SK-N-SH treated with all-trans-retinoic acid at 6 μM for 48 hours (cell line): ENCODE measurements around the gene NSD1.
"Not testable (repeated sequence)": the region's sequence is repeated elsewhere in the genome, so short reads cannot be mapped to it uniquely, and the experiment has no call there.

ENCODE experiments used
- ATAC-seq: fragments of 200-7000 bp; cut with Tn5 transposase; 3 replicates; pipeline ENCODE4 v1.9.1; 2020; ENCODE audit warnings: mild to moderate bottlenecking, moderate library complexity
- ARNTL ChIP-seq: fragments of 450-650 bp; formaldehyde crosslinking; IDR thresholded peaks from 2 replicates; pipeline ENCODE4 v1.5.0; 2020; ENCODE audit warnings: low read depth, mild to moderate bottlenecking, moderate library complexity, borderline replicate concordance
- BACH2 ChIP-seq: fragments of 250-450 bp; sonication (Bioruptor Pico); IDR thresholded peaks from 2 replicates; pipeline ENCODE4 v1.9.0; 2021; ENCODE audit warnings: mild to moderate bottlenecking, borderline replicate concordance
- CREB5 ChIP-seq: fragments of 250-450 bp; sonication (Bioruptor Pico); IDR thresholded peaks from 2 replicates; pipeline ENCODE4 v1.5.1; 2020; ENCODE audit warnings: low read depth, mild to moderate bottlenecking, moderate library complexity
- CSDC2 ChIP-seq: fragments of 250-450 bp; sonication (Bioruptor Pico); IDR thresholded peaks from 2 replicates; pipeline ENCODE4 v1.5.0; 2020; ENCODE audit warnings: mild to moderate bottlenecking, moderate library complexity
- CSRNP3 ChIP-seq: fragments of 250-450 bp; sonication (Bioruptor Pico); IDR thresholded peaks from 2 replicates; pipeline ENCODE4 v1.5.1; 2021; ENCODE audit warnings: mild to moderate bottlenecking, moderate library complexity
- ESRRG ChIP-seq: fragments of 250-450 bp; sonication (Bioruptor Pico); IDR thresholded peaks from 2 replicates; pipeline ENCODE4 v1.6.1; 2021; ENCODE audit warnings: mild to moderate bottlenecking
- GLIS3 ChIP-seq: fragments of 250-450 bp; sonication (Bioruptor Pico); IDR thresholded peaks from 2 replicates; pipeline ENCODE4 v1.5.0; 2020; ENCODE audit warnings: mild to moderate bottlenecking, moderate library complexity
- ISL1 ChIP-seq: fragments of 250-450 bp; sonication (Bioruptor Pico); IDR thresholded peaks from 2 replicates; pipeline ENCODE4 v2.1.2; 2022; ENCODE audit warnings: mild to moderate bottlenecking, moderate library complexity
- OSR1 ChIP-seq: fragments of 250-450 bp; sonication (Bioruptor Pico); IDR thresholded peaks from 2 replicates; pipeline ENCODE4 v1.8.0; 2022; ENCODE audit warnings: moderate library complexity, mild to moderate bottlenecking, inconsistent platforms
- POU6F1 ChIP-seq: fragments of 250-450 bp; sonication (Bioruptor Pico); IDR thresholded peaks from 2 replicates; pipeline ENCODE4 v1.8.0; 2021; ENCODE audit warnings: low read depth, mild to moderate bottlenecking, moderate library complexity, borderline replicate concordance
- PPARA ChIP-seq: fragments of 250-450 bp; sonication (Bioruptor Pico); IDR thresholded peaks from 2 replicates; pipeline ENCODE4 v1.5.0; 2020; ENCODE audit warnings: mild to moderate bottlenecking, borderline replicate concordance
- RARB ChIP-seq: fragments of 250-450 bp; sonication (Bioruptor Pico); IDR thresholded peaks from 2 replicates; pipeline ENCODE4 v1.8.0; 2021; ENCODE audit warnings: mild to moderate bottlenecking, moderate library complexity
- SNAI2 ChIP-seq: fragments of 250-450 bp; sonication (Bioruptor Pico); IDR thresholded peaks from 2 replicates; pipeline ENCODE4 v1.5.0; 2020; ENCODE audit warnings: mild to moderate bottlenecking, moderate library complexity
- TCF4 ChIP-seq: fragments of 250-450 bp; sonication (Bioruptor Pico); IDR thresholded peaks from 2 replicates; pipeline ENCODE4 v1.8.0; 2021; ENCODE audit warnings: mild to moderate bottlenecking, moderate library complexity, borderline replicate concordance
- TOX ChIP-seq: fragments of 250-450 bp; sonication (Bioruptor Pico); IDR thresholded peaks from 2 replicates; pipeline ENCODE4 v1.8.0; 2021; ENCODE audit warnings: mild to moderate bottlenecking, moderate library complexity, borderline replicate concordance
- TSHZ2 ChIP-seq: fragments of 250-450 bp; sonication (Bioruptor Pico); IDR thresholded peaks from 2 replicates; pipeline ENCODE4 v1.5.0; 2020; ENCODE audit warnings: mild to moderate bottlenecking, moderate library complexity
- ZFP3 ChIP-seq: fragments of 250-450 bp; sonication (Bioruptor Pico); IDR thresholded peaks from 2 replicates; pipeline ENCODE4 v1.5.0; 2020; ENCODE audit warnings: mild to moderate bottlenecking, moderate library complexity
- ZFP30 ChIP-seq: fragments of 450-650 bp; formaldehyde crosslinking; IDR thresholded peaks from 2 replicates; pipeline ENCODE4 v1.5.0; 2022; ENCODE audit warnings: mild to moderate bottlenecking, moderate library complexity
- ZNF565 ChIP-seq: fragments of 450-650 bp; formaldehyde crosslinking; conservative IDR thresholded peaks from 2 replicates; pipeline ENCODE4 v1.5.0; 2020; ENCODE audit warnings: low read depth, mild to moderate bottlenecking, moderate library complexity
- ZNF70 ChIP-seq: fragments of 450-650 bp; formaldehyde crosslinking; IDR thresholded peaks from 2 replicates; pipeline ENCODE4 v1.5.0; 2020; ENCODE audit warnings: mild to moderate bottlenecking, moderate library complexity
- ZNF8 ChIP-seq: fragments of 450-650 bp; formaldehyde crosslinking; IDR thresholded peaks from 2 replicates; pipeline ENCODE4 v1.5.0; 2020; ENCODE audit warnings: mild to moderate bottlenecking, moderate library complexity

NSD1 gene

GRCh38 chr5:177339107-177339638 is 205.6 kb downstream of the NSD1 start:
- no peak for TF ChIP-seq BACH2 (CRISPR knock-in tag)
- TF ChIP-seq GLIS3: no peak
- TF ChIP-seq TSHZ2 (CRISPR knock-in tag): no peak
- TF ChIP-seq SNAI2: no peak
- no peak for TF ChIP-seq TCF4 (CRISPR knock-in tag)
- TF ChIP-seq RARB (CRISPR knock-in tag): no peak
- TF ChIP-seq ZNF8: no peak
- no peak for TF ChIP-seq OSR1 (CRISPR knock-in tag)
- no peak for TF ChIP-seq POU6F1 (CRISPR knock-in tag)
- TF ChIP-seq CREB5: no peak
- no peak for TF ChIP-seq ARNTL (CRISPR knock-in tag)
- no peak for TF ChIP-seq ESRRG (CRISPR knock-in tag)
- no peak for ATAC-seq

- ATAC-seq: not testable (repeated sequence)
Observed at GRCh38 chr5:177343000-177343399, 209.4 kb downstream of the NSD1 start.

GRCh38 chr5:177343777-177344176 is 210.2 kb downstream of the NSD1 start:
- TF ChIP-seq ISL1 (CRISPR knock-in tag): no peak
- no peak for TF ChIP-seq CSDC2 (CRISPR knock-in tag)
- TF ChIP-seq SNAI2: no peak
- no peak for TF ChIP-seq RARB (CRISPR knock-in tag)
- no peak for ATAC-seq

GRCh38 chr5:177344891-177345290 is 211.3 kb downstream of the NSD1 start:
- TF ChIP-seq TCF4 (CRISPR knock-in tag): no peak
- no peak for TF ChIP-seq ZNF565 (CRISPR knock-in tag)
- no peak for TF ChIP-seq CSRNP3 (CRISPR knock-in tag)
- no peak for TF ChIP-seq CSDC2 (CRISPR knock-in tag)
- TF ChIP-seq ZNF8: no peak
- no peak for TF ChIP-seq GLIS3
- TF ChIP-seq POU6F1 (CRISPR knock-in tag): no peak
- no peak for TF ChIP-seq ZNF70 (CRISPR knock-in tag)
- no peak for TF ChIP-seq ZFP3 (CRISPR knock-in tag)
- no peak for TF ChIP-seq PPARA
- no peak for TF ChIP-seq CREB5
- no peak for TF ChIP-seq TOX (CRISPR knock-in tag)
- TF ChIP-seq ISL1 (CRISPR knock-in tag): no peak
- no peak for TF ChIP-seq SNAI2
- TF ChIP-seq ESRRG (CRISPR knock-in tag): no peak
- TF ChIP-seq ZFP30: no peak
- no peak for TF ChIP-seq OSR1 (CRISPR knock-in tag)
- no peak for TF ChIP-seq BACH2 (CRISPR knock-in tag)

More at GRCh38 chr5:177344891-177345290, 211.3 kb downstream of the NSD1 start:
- no peak for ATAC-seq
